HCT116 (cell line): ENCODE measurements around the gene STAT4. TPM values are rescaled to one million over a fixed set of nuclear protein-coding genes. Genes with fewer than 3 reads are reported as not detected.

Experiments used
- ATAC-seq: fragments of 200-7000 bp; cut with Tn5 transposase; 2 replicates; pipeline ENCODE4 v1.9.1; 2020; ENCODE audit warnings: mild to moderate bottlenecking, moderate library complexity
- BruUV-seq: library from RNA; stranded (reverse); fragments of 400-500 nt; replicated peaks from 2 replicates; lab custom pipeline; 2021; lab: Mats Ljungman, UMichigan
- CTCF ChIA-PET: fragments of 300-600 bp; sonication (Branson Sonifier 250); formaldehyde crosslinking; loops from one replicate; lab custom pipeline; 2021; ENCODE audit warnings: antibody characterized with exemption; lab: Charles Lee
- POLR2A ChIA-PET: fragments of 300-600, 350-600 bp; sonication (Branson Sonifier 250); formaldehyde crosslinking; loops from one replicate; lab custom pipeline; 2021; ENCODE audit warnings: antibody characterized with exemption; lab: Charles Lee
- RAD21 ChIA-PET, 2 experiments: fragments of 300-600 bp; sonication (Branson Sonifier 250); formaldehyde crosslinking; loops; one replicate each; lab custom pipeline; 2023; ENCODE audit warnings: low total read pairs in 2 of 2; ENCODE audit not compliant: uncharacterized antibody in 2 of 2, unreplicated experiment in 2 of 2, low non-redundant PET in 1 of 2; lab: Charles Lee
- DNase-seq: peaks from one replicate; pipeline ENCODE4 v3.0.0-alpha.2; 2010; ENCODE audit warnings: low read depth, low spot score
- H2AFZ ChIP-seq: fragments of 200-600 bp; shearing (Covaris generic), sonication (generic); 2 replicates; pipeline ENCODE4 v1.6.1; 2017; ENCODE audit warnings: low read depth, mixed run types, mixed read lengths, antibody characterized with exemption, low read length; ENCODE audit not compliant: poor library complexity, severe bottlenecking
- H3K27ac ChIP-seq: 2 replicates; pipeline ENCODE4 v1.5.1; 2012; ENCODE audit warnings: low read depth, low read length
- H3K27me3 ChIP-seq: fragments of 200-600 bp; sonication (generic); 2 replicates; pipeline ENCODE4 v1.6.1; 2016; ENCODE audit warnings: mixed run types, low read length, mixed read lengths; ENCODE audit not compliant: insufficient read depth
- H3K36me3 ChIP-seq, 2 experiments: fragments of 200-500 bp in 1 of 2; fragments of 200-600 bp in 1 of 2; sonication (Bioruptor generic) in 1 of 2; sonication (generic) in 1 of 2; 2 replicates each; pipeline versions ENCODE4 v1.5.1 to v1.6.1; 2014 to 2016; ENCODE audit warnings: low read length in 2 of 2, inconsistent platforms in 1 of 2, mixed read lengths in 1 of 2, mixed run types in 1 of 2; ENCODE audit not compliant: insufficient read depth in 2 of 2, control insufficient read depth in 1 of 2
- H3K4me1 ChIP-seq, 2 experiments: fragments of 200-600 bp in 1 of 2; sonication (generic) in 1 of 2; 2 replicates each; pipeline versions ENCODE4 v1.5.1 to v1.6.1; 2012 to 2017; ENCODE audit warnings: low read length in 2 of 2, inconsistent platforms in 1 of 2, mild to moderate bottlenecking in 1 of 2, mixed read lengths in 1 of 2, mixed run types in 1 of 2, moderate library complexity in 1 of 2; ENCODE audit not compliant: insufficient read depth in 2 of 2, control insufficient read depth in 1 of 2
- H3K4me2 ChIP-seq: fragments of 200-600 bp; sonication (generic); 2 replicates; pipeline ENCODE4 v1.6.1; 2017; ENCODE audit warnings: mixed run types, low read length, mixed read lengths
- H3K4me3 ChIP-seq, 2 experiments: fragments of 200-600 bp in 1 of 2; sonication (generic) in 1 of 2; replicated peaks in 1 of 2; 2 replicates each; pipeline ENCODE4 v1.5.1; 2011 to 2016; ENCODE audit warnings: low read length in 2 of 2, control low read depth in 1 of 2, low read depth in 1 of 2, mild to moderate bottlenecking in 1 of 2, mixed read lengths in 1 of 2, mixed run types in 1 of 2
- H3K79me2 ChIP-seq: fragments of 200-600 bp; sonication (generic); 2 replicates; pipeline ENCODE4 v1.6.1; 2017; ENCODE audit warnings: mild to moderate bottlenecking, mixed run types, low read length, moderate library complexity, mixed read lengths; ENCODE audit not compliant: insufficient read depth
- H3K9ac ChIP-seq: fragments of 200-600 bp; sonication (generic); 2 replicates; pipeline ENCODE4 v1.6.1; 2016; ENCODE audit warnings: low read length, mixed read lengths
- H3K9me2 ChIP-seq: fragments of 200-600 bp; sonication (generic), shearing (Covaris generic); 2 replicates; pipeline ENCODE4 v1.6.1; 2017; ENCODE audit warnings: mixed run types, mild to moderate bottlenecking, moderate library complexity; ENCODE audit not compliant: insufficient read depth
- H3K9me3 ChIP-seq, 2 experiments: fragments of 200-500 bp in 1 of 2; fragments of 200-600 bp in 1 of 2; sonication (Bioruptor generic) in 1 of 2; sonication (generic) in 1 of 2; 2 replicates each; pipeline ENCODE4 v1.6.1; 2014 to 2017; ENCODE audit warnings: low read length in 2 of 2, mixed read lengths in 2 of 2, inconsistent platforms in 1 of 2, low read depth in 1 of 2, mild to moderate bottlenecking in 1 of 2, mixed run types in 1 of 2, moderate library complexity in 1 of 2; ENCODE audit not compliant: control insufficient read depth in 1 of 2, insufficient read depth in 1 of 2
- H4K20me1 ChIP-seq: fragments of 200-600 bp; sonication (generic), shearing (Covaris generic); 2 replicates; pipeline ENCODE4 v1.6.1; 2017; ENCODE audit warnings: mixed run types, mild to moderate bottlenecking, moderate library complexity; ENCODE audit not compliant: insufficient read depth
- ATF3 ChIP-seq: IDR thresholded peaks from 2 replicates; pipeline ENCODE4 v1.6.1; 2012
- CBX3 ChIP-seq: IDR thresholded peaks from 2 replicates; pipeline ENCODE4 v1.6.1; 2012; ENCODE audit warnings: low read depth
- CEBPB ChIP-seq: IDR thresholded peaks from 2 replicates; pipeline ENCODE4 v1.6.1; 2012; ENCODE audit warnings: low read depth
- CTCF ChIP-seq, 3 experiments: fragments of 200-600 bp in 1 of 3; sonication (generic) in 1 of 3; IDR thresholded peaks in 2 of 3; conservative IDR thresholded peaks in 1 of 3; 2 replicates each; pipeline ENCODE4 v1.5.1; 2012 to 2017; ENCODE audit warnings: low read depth in 2 of 3, low read length in 2 of 3, antibody characterized with exemption in 1 of 3, borderline replicate concordance in 1 of 3, control low read depth in 1 of 3, mild to moderate bottlenecking in 1 of 3, mixed read lengths in 1 of 3, mixed run types in 1 of 3, moderate library complexity in 1 of 3; ENCODE audit not compliant: insufficient read depth in 1 of 3
- EGR1 ChIP-seq: IDR thresholded peaks from 2 replicates; pipeline ENCODE4 v1.6.1; 2012; ENCODE audit warnings: low read depth
- ELF1 ChIP-seq: IDR thresholded peaks from 2 replicates; pipeline ENCODE4 v1.6.1; 2012; ENCODE audit warnings: low read depth, borderline replicate concordance
- EZH2 ChIP-seq: fragments of 200-600 bp; sonication (generic); IDR thresholded peaks from 2 replicates; pipeline ENCODE4 v1.6.1; 2017; ENCODE audit warnings: antibody characterized with exemption, mixed run types
- EZH2phosphoT487 ChIP-seq: fragments of 200-600 bp; IDR thresholded peaks from 2 replicates; pipeline ENCODE4 v1.6.1; 2018; ENCODE audit warnings: antibody characterized with exemption, borderline replicate concordance
- FOSL1 ChIP-seq: IDR thresholded peaks from 2 replicates; pipeline ENCODE4 v1.6.1; 2012; ENCODE audit warnings: low read depth
- MAX ChIP-seq: IDR thresholded peaks from 2 replicates; pipeline ENCODE4 v1.6.1; 2012
- POLR2A ChIP-seq: IDR thresholded peaks from 2 replicates; pipeline ENCODE4 v1.7.0; 2011; ENCODE audit warnings: borderline replicate concordance; ENCODE audit not compliant: insufficient read depth, insufficient read length; ENCODE audit errors: extremely low read depth
- RAD21 ChIP-seq: IDR thresholded peaks from 2 replicates; pipeline ENCODE4 v1.6.1; 2012; ENCODE audit warnings: low read depth, mild to moderate bottlenecking
- REST ChIP-seq: IDR thresholded peaks from 2 replicates; pipeline ENCODE4 v1.6.1; 2012; ENCODE audit warnings: low read depth
- SRF ChIP-seq: IDR thresholded peaks from 2 replicates; pipeline ENCODE4 v1.6.1; 2012; ENCODE audit warnings: low read depth
- TCF7L2 ChIP-seq: IDR thresholded peaks from 2 replicates; pipeline ENCODE4 v1.7.0; 2011; ENCODE audit warnings: borderline replicate concordance, inconsistent platforms; ENCODE audit not compliant: insufficient read depth, insufficient read length; ENCODE audit errors: extremely low read depth
- ZBTB33 ChIP-seq: IDR thresholded peaks from 2 replicates; pipeline ENCODE4 v1.6.1; 2011; ENCODE audit warnings: mild to moderate bottlenecking, low read length, moderate library complexity; ENCODE audit not compliant: insufficient replicate concordance; ENCODE audit errors: extremely low read depth
- ZFX ChIP-seq: fragments of 450-650 bp; IDR thresholded peaks from 2 replicates; pipeline ENCODE4 v1.6.1; 2017
- ZNF274 ChIP-seq: fragments of 200-500 bp; sonication (Bioruptor generic); IDR thresholded peaks from 2 replicates; pipeline ENCODE4 v1.6.1; 2014; ENCODE audit warnings: mild to moderate bottlenecking, low read depth, low read length, inconsistent platforms
- intact Hi-C: fragments of 100-400 bp; cut with micrococcal nuclease; formaldehyde crosslinking; loops from 2 replicates; pipeline ENCODE4 v1.10.0; 2022
- total RNA-seq: library from RNA; stranded (reverse); gene quantifications from one replicate; pipeline ENCODE4 v1.2.1, GENCODE V29; 2021; ENCODE audit not compliant: unreplicated experiment

STAT4 gene
- total RNA-seq, 1 experiment from 2014 or later, result 2.0 TPM

- intact Hi-C loops, result no loop called here
- no TSS peak for BruUV-seq
Observed at GRCh38 chr2:191032588-191033429, 118.0 kb downstream of the STAT4 start.

More at GRCh38 chr2:191032588-191033429, 118.0 kb downstream of the STAT4 start:
- no peak for DNase-seq
- Histone ChIP-seq H4K20me1 (no peaks in the 10 kb centered on the region), H3K27me3 (no peaks in the 10 kb centered on the region), H3K4me3 (no peak overlapping the region), H3K4me1 (peaks cover 0 to 7% of the 10 kb centered on the region in 2 experiments; a peak in 1 of 4 replicates), H3K9me2 (no peaks in the 10 kb centered on the region), H3K79me2 (no peaks in the 10 kb centered on the region), H3K9ac (no peak overlapping the region), H2AFZ (no peak overlapping the region), H3K27ac (no peak overlapping the region), H3K9me3 (no peaks in the 10 kb centered on the region), H3K4me2 (no peak overlapping the region), H3K36me3 (no peaks in the 10 kb centered on the region)
- CTCF ChIA-PET, result no interaction called here
- TF ChIP-seq CEBPB, result no peak
- TF ChIP-seq ZFX, result no peak
- no peak for TF ChIP-seq CBX3
- TF ChIP-seq FOSL1, result no peak
- TF ChIP-seq RAD21, result no peak
- no peak for TF ChIP-seq CTCF (IDR thresholded peaks at IDR 0.05 in 2 of 3, conservative IDR thresholded peaks at IDR 0.05 in 1 of 3; ENCODE audit: borderline replicate concordance in 1 of 3, insufficient read depth in 1 of 3, low read depth in 2 of 3, low read length in 2 of 3)
- TF ChIP-seq ATF3, result no peak
- no peak for TF ChIP-seq SRF
- no peak for TF ChIP-seq POLR2A
- TF ChIP-seq MAX, result no peak
- no peak for TF ChIP-seq ELF1
- TF ChIP-seq ZBTB33, result no peak
- no peak for TF ChIP-seq EGR1
- TF ChIP-seq EZH2, result no peak
- TF ChIP-seq EZH2phosphoT487, result no peak
- no peak for TF ChIP-seq TCF7L2
- TF ChIP-seq ZNF274, result no peak
- no peak for TF ChIP-seq REST
- RAD21 ChIA-PET, result no interaction called here
- POLR2A ChIA-PET, result no interaction called here
- no peak for ATAC-seq
